Memory B cell (primary cell): ENCODE data around the gene FCHSD2.
"Not testable (repeated sequence)": the region's sequence is repeated elsewhere in the genome, so short reads cannot be mapped to it uniquely, and the experiment has no call there.

Experiments
- ATAC-seq: fragments of 150-1000 bp; cut with Tn5 transposase; 2 replicates; pipeline ENCODE4 v1.10.0; 2021; ENCODE audit warnings: low read depth, mild to moderate bottlenecking, moderate library complexity
- DNase-seq, 2 donors: peaks; one replicate each; pipeline ENCODE4 v3.0.0; 2022; ENCODE audit warnings: low spot score in 2 of 2
- H3K27ac Mint-ChIP-seq: one replicate; pipeline ENCODE4 v1.8.0; 2022; ENCODE audit warnings: mild to moderate bottlenecking, moderate library complexity, mixed read lengths
- H3K27me3 Mint-ChIP-seq: one replicate; pipeline ENCODE4 v1.8.0; 2022; ENCODE audit warnings: mixed read lengths
- H3K36me3 Mint-ChIP-seq: one replicate; pipeline ENCODE4 v1.8.0; 2022; ENCODE audit warnings: mild to moderate bottlenecking, mixed read lengths
- H3K4me1 Mint-ChIP-seq: one replicate; pipeline ENCODE4 v1.8.0; 2022; ENCODE audit warnings: mixed read lengths
- H3K4me3 Mint-ChIP-seq: one replicate; pipeline ENCODE4 v1.8.0; 2022; ENCODE audit warnings: mild to moderate bottlenecking, moderate library complexity, mixed read lengths
- H3K9me3 Mint-ChIP-seq: one replicate; pipeline ENCODE4 v1.8.0; 2022; ENCODE audit warnings: mixed read lengths

Gene FCHSD2

DNA sequence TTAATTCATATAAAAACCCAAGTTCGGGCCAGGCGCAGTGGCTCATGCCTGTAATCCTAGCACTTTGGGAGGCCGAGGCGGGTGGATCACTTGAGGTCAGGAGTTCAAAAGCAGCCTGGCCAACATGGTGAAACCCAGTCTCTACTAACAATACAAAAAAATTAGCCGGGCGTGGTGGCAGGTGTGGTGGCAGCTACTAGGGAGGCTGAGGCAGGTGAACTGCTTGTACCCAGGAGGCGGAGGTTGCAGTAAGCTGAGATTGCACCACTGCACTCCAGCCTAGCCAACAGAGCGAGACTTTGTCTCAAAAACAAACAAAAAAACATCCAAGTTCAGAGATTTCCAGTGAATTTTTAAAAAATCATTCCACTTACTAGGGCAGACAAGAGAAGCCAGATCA is 5.4 kb downstream of the FCHSD2 start:
- H3K27me3 Mint-ChIP-seq, ATAC-seq, H3K9me3 Mint-ChIP-seq, DNase-seq: not testable (repeated sequence)
- Mint-ChIP-seq H3K4me3 (peak overlapping the region; percentile 21), H3K27ac (peak overlapping the region; percentile 46), H3K36me3 (peaks cover 32% of the 10 kb centered on the region), H3K4me1 (peaks cover 29% of the 10 kb centered on the region)

- ATAC-seq (no peak), DNase-seq (no peak)
- Mint-ChIP-seq H3K27me3 (no peaks in the 10 kb centered on the region), H3K4me3 (peak overlapping the region; percentile 6), H3K36me3 (peaks cover 29% of the 10 kb centered on the region), H3K27ac (peak overlapping the region; percentile 46), H3K9me3 (no peaks in the 10 kb centered on the region), H3K4me1 (peaks cover 29% of the 10 kb centered on the region)
Observed at GRCh38 chr11:73135346-73136284, 6.5 kb downstream of the FCHSD2 start.

GRCh38 chr11:73132349-73132748 is 9.8 kb downstream of the FCHSD2 start:
- not testable (repeated sequence) for H3K9me3 Mint-ChIP-seq, H3K27me3 Mint-ChIP-seq, H3K27ac Mint-ChIP-seq, DNase-seq, H3K4me3 Mint-ChIP-seq, ATAC-seq
- peaks cover 26% of the 10 kb centered on the region for H3K4me1 Mint-ChIP-seq
- peaks cover 30% of the 10 kb centered on the region for H3K36me3 Mint-ChIP-seq

GRCh38 chr11:73130181-73130580 is 11.9 kb downstream of the FCHSD2 start:
- no peak for ATAC-seq
- DNase-seq, result no peak
- Mint-ChIP-seq H3K4me3 (no peak overlapping the region), H3K4me1 (peaks cover 23% of the 10 kb centered on the region), H3K27me3 (no peaks in the 10 kb centered on the region), H3K36me3 (peaks cover 40% of the 10 kb centered on the region), H3K27ac (peak overlapping the region; percentile 55), H3K9me3 (peaks cover 2% of the 10 kb centered on the region)

DNA sequence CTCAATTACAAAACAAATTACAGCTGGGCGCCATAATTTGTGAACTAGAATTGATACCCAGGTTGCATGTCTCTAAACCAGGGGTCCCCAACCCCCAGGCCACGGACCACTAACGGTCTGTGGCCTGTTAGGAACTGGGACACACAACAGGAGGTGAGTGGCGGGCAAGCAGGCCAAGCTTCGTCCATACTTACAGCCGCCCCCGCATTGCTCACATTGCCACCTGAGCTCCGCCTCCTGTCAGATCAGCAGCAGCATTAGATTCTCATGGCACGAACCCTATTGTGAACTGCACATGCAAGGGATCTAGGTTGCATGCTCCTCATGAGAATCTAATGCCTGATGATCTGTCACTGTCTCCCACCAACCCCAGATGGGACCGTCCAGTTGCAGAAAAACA is 12.9 kb downstream of the FCHSD2 start:
- Mint-ChIP-seq H3K4me3 (no peak overlapping the region), H3K36me3 (peaks cover 44% of the 10 kb centered on the region), H3K9me3 (peaks cover 4% of the 10 kb centered on the region), H3K27ac (no peak overlapping the region), H3K27me3 (no peaks in the 10 kb centered on the region), H3K4me1 (peaks cover 19% of the 10 kb centered on the region)
- DNase-seq (no peak), ATAC-seq (no peak)

GRCh38 chr11:73126804-73127480 is 15.2 kb downstream of the FCHSD2 start:
- ATAC-seq, result no peak
- Mint-ChIP-seq H3K9me3 (peaks cover 4% of the 10 kb centered on the region), H3K4me1 (peaks cover 27% of the 10 kb centered on the region), H3K27ac (peak overlapping the region; percentile 21), H3K27me3 (no peaks in the 10 kb centered on the region), H3K36me3 (peaks cover 45% of the 10 kb centered on the region), H3K4me3 (no peak overlapping the region)
- no peak for DNase-seq

- no peak overlapping the region for H3K4me3 Mint-ChIP-seq
- peaks cover 4% of the 10 kb centered on the region for H3K9me3 Mint-ChIP-seq
- no peaks in the 10 kb centered on the region for H3K27me3 Mint-ChIP-seq
- peaks cover 32% of the 10 kb centered on the region for H3K4me1 Mint-ChIP-seq
- ATAC-seq (no peak), DNase-seq (no peak)
- H3K27ac Mint-ChIP-seq, result no peak overlapping the region
- peaks cover 47% of the 10 kb centered on the region for H3K36me3 Mint-ChIP-seq
Observed at GRCh38 chr11:73124800-73125199, 17.3 kb downstream of the FCHSD2 start.

- Mint-ChIP-seq H3K4me1 (peaks cover 34% of the 10 kb centered on the region), H3K36me3 (peaks cover 47% of the 10 kb centered on the region)
- not testable (repeated sequence) for H3K4me3 Mint-ChIP-seq, H3K27ac Mint-ChIP-seq, H3K27me3 Mint-ChIP-seq, H3K9me3 Mint-ChIP-seq, ATAC-seq, DNase-seq
Observed at GRCh38 chr11:73123892-73124291, 18.2 kb downstream of the FCHSD2 start.

- Mint-ChIP-seq H3K4me3 (no peak overlapping the region), H3K36me3 (peaks cover 48% of the 10 kb centered on the region), H3K9me3 (peaks cover 4% of the 10 kb centered on the region), H3K27ac (peak overlapping the region; percentile 85), H3K27me3 (no peaks in the 10 kb centered on the region), H3K4me1 (peaks cover 35% of the 10 kb centered on the region)
- DNase-seq (no peak), ATAC-seq (no peak)
Observed at GRCh38 chr11:73121692-73122091, 20.4 kb downstream of the FCHSD2 start.

DNA sequence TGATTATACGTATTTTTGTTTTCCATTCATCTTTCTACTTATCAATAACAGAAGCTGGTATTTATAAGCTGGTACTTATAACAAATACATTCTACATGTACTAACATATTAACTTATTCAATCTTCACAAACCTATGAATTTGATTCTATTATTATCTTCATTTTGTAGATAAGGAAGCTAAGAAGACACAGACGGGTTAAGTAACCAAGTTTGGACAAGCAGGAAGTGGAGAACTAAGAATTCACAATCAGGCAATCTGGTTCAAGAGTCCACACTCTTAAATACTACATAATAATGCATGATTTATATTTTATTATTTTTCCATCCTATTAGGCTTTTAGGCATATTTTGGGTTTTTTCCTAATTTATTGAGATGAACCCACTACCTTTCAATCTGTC is 25.0 kb downstream of the FCHSD2 start:
- DNase-seq (no peak), ATAC-seq (no peak)
- no peak overlapping the region for H3K27ac Mint-ChIP-seq
- H3K4me3 Mint-ChIP-seq, result no peak overlapping the region
- peaks cover 37% of the 10 kb centered on the region for H3K36me3 Mint-ChIP-seq
- no peaks in the 10 kb centered on the region for H3K27me3 Mint-ChIP-seq
- H3K9me3 Mint-ChIP-seq, result peaks cover 3% of the 10 kb centered on the region
- peaks cover 40% of the 10 kb centered on the region for H3K4me1 Mint-ChIP-seq

DNA sequence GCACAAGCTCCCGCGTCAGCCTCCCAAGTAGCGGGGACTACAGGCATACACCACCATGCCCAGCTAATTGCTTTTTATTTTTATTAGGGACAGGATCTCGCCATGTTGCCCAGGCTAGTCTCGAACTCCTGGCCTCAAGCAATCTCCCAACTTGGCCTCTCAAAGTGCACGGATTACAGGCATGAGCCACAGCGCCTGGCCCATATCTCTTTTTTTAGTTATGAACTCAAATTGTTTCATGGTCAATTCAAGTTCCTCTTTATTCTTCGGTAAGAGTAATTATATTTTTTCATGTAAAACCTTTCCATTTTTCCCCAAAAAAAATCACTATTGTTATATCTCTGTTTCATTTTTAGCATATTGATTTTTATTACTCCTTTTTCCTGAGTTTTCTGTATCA is 25.5 kb downstream of the FCHSD2 start:
- Mint-ChIP-seq H3K4me3 (no peak overlapping the region), H3K27ac (no peak overlapping the region), H3K4me1 (peaks cover 39% of the 10 kb centered on the region), H3K9me3 (peaks cover 3% of the 10 kb centered on the region), H3K36me3 (peaks cover 37% of the 10 kb centered on the region), H3K27me3 (no peaks in the 10 kb centered on the region)
- ATAC-seq (no peak), DNase-seq (no peak)

GRCh38 chr11:73114835-73115220 is 27.3 kb downstream of the FCHSD2 start:
- Mint-ChIP-seq H3K27me3 (no peaks in the 10 kb centered on the region), H3K4me3 (no peak overlapping the region), H3K9me3 (peaks cover 11% of the 10 kb centered on the region), H3K36me3 (peaks cover 43% of the 10 kb centered on the region), H3K27ac (peak overlapping the region; percentile 33), H3K4me1 (peaks cover 40% of the 10 kb centered on the region)
- ATAC-seq (no peak), DNase-seq (no peak)

- no peak for ATAC-seq
- peaks cover 45% of the 10 kb centered on the region for H3K36me3 Mint-ChIP-seq
- H3K27ac Mint-ChIP-seq, result peak overlapping the region; percentile 33
- H3K4me3 Mint-ChIP-seq, result no peak overlapping the region
- H3K9me3 Mint-ChIP-seq, result peaks cover 13% of the 10 kb centered on the region
- DNase-seq, result no peak
- peaks cover 38% of the 10 kb centered on the region for H3K4me1 Mint-ChIP-seq
- H3K27me3 Mint-ChIP-seq, result no peaks in the 10 kb centered on the region
Observed at GRCh38 chr11:73114110-73114834, 27.8 kb downstream of the FCHSD2 start.

GRCh38 chr11:73113426-73113825 is 28.7 kb downstream of the FCHSD2 start:
- H3K4me3 Mint-ChIP-seq, result no peak overlapping the region
- ATAC-seq (no peak), DNase-seq (no peak)
- peaks cover 38% of the 10 kb centered on the region for H3K4me1 Mint-ChIP-seq
- H3K27me3 Mint-ChIP-seq, result no peaks in the 10 kb centered on the region
- peaks cover 46% of the 10 kb centered on the region for H3K36me3 Mint-ChIP-seq
- H3K27ac Mint-ChIP-seq, result peak overlapping the region; percentile 33
- H3K9me3 Mint-ChIP-seq, result peaks cover 13% of the 10 kb centered on the region
